Bone marrow (tissue), 2 donors: ENCODE measurements around the gene S100A2.
"Not testable (repeated sequence)": the region's sequence is repeated elsewhere in the genome, so short reads cannot be mapped to it uniquely, and the experiment has no call there.

Experiments
- DNase-seq, 2 donors: peaks; one replicate each; lab custom pipeline; 2025; lab: John Stamatoyannopoulos, UW

The S100A2 gene

DNA sequence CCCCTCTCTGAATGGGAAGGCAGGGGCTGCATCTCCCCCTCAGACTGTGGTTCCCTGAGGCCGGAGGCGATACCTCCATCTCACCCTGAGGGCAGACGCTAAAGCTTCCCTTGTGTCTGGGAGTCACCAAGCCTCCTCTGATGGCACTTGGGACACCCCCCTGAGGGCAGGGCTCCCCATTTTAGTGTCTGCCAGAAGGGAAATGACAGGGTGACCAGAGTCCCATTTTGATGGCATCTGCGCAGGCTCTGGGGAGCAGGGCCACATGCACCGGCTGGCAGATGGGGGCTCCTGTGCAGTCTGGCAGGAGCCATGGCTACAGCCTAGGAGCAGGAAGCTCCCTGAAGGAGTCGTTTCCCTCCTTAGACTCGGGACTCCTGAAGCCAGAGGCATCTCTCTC lies 1.7 kb downstream of the S100A2 start:
- no peak for DNase-seq

DNA sequence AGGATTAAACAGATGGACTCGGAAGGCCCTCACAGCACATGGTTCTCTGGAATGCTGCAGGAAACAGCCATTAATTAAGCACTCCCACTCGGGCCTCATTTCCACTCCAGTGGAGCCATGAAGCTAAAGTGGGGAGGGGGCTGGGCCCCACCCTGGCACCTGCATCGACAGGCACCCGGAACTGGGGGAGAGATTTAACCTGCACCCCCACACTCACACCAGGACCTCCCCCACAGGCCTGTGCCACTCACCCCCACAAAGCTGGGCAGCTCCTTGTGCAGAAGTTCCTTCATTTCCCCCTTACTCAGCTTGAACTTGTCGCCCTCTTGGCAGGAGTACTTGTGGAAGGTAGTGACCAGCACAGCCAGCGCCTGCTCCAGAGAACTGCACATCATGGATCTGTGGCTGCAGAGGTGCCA lies 2.2 kb downstream of the S100A2 start:
- no peak for DNase-seq

DNA sequence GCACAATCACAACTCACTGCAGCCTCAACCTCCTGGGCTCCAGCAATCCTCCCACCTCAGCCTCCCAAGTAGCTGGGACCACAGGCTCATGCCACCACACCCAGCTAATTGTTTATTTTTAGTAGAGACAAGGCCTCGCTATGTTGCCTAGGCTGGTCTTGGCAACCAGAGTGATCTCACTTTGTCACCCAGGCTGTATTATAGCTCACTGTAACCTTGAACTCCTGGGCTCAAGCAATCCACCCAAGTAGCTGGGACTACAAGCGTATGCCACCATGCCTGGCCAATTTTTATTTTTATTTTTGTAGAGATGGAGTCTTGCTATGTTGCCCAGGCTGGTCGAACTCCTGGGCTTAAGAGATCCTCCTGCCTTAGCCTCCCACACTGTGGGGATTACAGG lies 3.6 kb downstream of the S100A2 start:
- DNase-seq: not testable (repeated sequence)

DNA sequence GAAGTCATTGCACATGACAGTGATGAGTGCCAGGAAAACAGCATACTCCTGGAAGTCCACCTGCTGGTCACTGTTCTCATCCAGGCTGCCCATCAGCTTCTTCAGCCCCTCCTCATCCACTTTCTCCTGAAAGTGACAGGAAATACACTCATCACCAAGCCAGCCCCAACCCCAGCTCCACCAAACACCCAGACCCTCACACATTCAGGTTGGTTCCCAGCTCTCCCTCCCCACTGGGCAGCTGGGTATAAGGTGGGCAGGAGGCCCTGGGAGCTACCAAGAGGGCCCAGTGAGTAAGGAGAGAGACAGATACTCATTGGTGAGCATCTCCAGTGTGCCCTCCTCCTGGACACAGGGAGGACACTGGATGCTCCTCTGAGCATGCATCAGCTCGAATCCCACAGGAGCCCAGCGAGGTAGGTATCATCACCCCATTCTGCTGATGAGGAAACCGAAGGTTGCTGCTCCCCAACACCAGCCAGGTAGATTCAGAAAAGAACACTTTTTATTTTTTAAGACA lies 4.1 kb downstream of the S100A2 start:
- DNase-seq: no peak

DNA sequence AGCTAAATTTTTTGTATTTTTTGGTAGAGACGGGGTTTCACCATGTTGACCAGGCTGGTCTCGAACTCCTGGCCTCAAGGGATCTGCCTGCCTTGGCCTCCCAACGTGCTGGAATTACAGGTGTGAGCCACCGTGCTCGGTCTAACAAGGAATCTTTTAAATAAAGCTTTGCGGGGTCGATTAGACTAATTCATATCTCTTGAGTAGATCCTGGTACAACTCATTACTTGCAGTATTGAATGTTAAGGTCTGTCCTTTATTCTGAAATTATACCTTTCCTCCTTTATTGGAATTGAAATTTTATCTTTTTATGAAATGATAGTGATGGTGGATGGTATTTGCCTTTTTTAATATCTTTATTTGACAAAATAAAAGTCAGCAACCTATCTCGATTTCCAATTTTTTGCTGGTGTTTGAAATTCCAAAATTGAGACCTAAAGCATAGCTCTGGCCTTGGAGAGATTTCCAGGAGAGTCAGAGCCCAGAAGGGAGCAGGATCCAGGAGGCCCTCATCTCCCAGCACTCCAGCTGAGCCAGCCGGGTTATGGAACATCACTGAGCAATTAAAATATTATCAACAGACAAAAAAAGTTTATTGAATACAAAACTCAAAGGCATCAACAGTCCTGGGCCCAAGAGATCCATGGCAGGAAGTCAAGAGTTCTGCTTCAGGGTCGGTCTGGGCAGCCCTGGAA lies 4.7 kb downstream of the S100A2 start:
- DNase-seq: no peak

DNA sequence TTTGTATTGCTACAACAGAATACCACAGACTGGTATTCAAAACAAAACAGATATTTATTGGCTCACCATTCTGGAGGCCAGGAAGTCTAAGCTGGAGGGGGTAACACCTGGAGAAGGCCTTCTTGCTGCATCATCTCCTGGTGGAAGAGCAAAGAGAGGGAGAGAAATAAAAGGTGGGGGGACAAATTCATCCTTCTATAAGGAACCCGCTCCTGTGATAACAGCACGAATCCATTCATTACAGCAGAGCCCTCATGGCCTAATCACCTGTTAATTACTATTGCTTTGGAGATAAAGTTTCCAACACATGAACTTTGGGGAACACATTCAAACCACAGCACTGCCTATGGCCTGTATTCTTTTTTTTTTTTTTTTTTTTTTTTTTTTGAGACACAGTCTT lies 5.4 kb downstream of the S100A2 start:
- no peak for DNase-seq

DNA sequence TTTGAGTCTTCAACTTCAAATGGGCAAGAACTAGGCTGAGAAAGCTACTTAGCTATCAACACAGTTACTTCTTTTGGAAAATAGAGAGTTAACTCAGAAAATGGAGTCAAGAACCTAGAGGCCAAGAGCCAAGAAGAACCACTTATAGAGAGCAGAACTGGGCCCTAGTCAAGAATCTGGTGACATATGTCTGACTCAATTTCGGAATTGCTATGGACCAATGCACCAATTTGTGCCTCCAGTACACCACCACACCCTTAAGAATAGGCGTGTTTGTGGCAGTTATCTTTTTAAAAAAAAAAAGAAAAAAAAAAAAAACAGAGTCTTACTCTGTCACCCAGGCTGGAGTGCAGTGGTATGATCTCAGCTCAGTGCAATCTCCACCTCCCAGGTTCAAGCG lies 7.8 kb downstream of the S100A2 start:
- DNase-seq: no peak

DNA sequence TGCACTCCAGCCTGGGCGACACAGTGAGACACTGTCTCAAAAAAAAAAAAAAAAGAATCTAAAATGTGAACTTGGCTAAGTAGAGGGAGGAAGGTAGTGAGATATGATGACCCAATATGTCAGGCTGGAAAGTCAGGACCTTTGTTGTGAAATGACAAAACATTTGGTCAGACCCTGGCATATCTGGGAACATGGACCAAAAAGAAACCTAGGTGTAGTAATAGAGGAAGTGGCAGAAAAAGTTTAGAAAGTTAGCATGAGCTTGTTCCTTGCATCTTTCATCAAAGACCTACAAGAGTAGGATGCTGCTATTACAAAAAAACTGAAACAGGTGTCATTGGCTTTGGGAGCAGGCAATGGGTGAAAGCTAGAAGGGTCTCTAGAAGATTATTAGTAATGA lies 9.3 kb downstream of the S100A2 start:
- no peak for DNase-seq

DNA sequence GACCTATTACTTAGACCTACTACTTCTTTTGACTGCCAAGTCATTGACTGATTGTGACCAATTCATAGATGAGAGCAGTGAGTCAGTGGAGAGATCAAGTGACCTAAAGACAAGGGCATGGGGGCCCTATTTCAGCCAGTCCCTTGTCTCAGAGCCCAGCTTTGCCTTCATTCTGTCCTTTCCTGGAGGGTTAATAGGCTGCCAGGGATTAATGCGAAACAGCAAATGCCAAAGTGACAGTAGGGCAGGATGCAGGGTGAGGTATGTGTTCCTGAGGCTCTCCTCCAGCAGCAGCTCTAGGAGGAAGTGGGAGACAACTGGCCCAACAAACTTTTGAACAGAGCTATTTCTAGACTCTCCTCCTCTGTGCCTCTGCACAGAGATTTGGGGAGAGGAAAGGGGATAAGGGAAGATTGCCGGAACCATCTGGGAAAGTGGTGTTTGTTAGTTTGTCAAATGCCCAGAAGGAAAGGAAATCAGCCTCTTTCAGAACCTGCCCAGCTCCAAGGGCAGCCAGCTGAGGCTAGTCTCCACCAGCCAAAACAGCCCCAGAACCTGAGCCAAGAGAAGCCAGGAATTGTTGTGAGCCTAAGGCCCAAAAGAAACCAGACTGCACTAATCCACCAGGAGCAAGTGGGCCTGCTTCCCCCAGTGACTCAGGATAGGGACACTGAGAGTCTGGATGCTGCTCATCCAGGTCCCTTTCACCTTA lies 11.7 kb downstream of the S100A2 start:
- peak in 1 of 2 donors; percentile 43 for DNase-seq

DNA sequence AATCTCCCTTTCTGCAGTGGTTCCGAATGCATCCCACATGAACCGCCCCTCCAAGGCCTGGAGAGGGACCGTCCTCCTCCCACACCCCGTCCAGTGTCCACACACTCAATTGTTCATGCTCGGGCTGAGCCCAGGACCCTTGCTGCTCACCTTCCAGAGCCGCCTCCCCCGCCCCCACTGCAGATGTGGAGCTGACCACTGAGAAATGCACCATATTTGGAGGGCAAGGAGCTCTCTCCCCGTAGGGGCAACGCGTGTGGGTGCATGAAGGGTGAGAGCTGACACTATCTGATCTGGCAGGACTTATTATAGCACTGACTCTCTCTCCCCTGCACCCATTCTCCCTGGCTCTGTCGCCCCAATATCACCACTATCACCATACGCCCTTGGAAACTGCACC lies 12.5 kb downstream of the S100A2 start:
- DNase-seq: no peak

DNA sequence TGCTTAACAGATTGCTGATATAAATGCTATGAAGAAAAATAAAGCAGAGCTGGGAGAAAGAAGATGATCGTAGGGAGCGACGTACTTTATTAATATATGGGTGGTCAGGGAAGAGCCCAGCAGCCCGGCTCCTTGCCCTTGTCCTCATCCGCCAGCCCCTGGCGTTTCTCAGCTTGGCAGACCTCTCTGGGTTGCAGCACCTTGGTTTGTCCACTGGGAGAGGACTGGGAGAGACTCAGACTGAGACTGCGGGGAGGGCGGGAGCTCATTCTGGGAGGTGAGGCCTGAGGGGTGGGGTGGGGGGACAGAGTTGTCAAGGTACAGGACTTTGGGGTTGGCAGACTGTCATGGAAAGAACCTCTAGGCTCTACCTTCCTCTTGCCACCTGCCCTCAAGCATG lies 13.3 kb downstream of the S100A2 start:
- no peak for DNase-seq

DNA sequence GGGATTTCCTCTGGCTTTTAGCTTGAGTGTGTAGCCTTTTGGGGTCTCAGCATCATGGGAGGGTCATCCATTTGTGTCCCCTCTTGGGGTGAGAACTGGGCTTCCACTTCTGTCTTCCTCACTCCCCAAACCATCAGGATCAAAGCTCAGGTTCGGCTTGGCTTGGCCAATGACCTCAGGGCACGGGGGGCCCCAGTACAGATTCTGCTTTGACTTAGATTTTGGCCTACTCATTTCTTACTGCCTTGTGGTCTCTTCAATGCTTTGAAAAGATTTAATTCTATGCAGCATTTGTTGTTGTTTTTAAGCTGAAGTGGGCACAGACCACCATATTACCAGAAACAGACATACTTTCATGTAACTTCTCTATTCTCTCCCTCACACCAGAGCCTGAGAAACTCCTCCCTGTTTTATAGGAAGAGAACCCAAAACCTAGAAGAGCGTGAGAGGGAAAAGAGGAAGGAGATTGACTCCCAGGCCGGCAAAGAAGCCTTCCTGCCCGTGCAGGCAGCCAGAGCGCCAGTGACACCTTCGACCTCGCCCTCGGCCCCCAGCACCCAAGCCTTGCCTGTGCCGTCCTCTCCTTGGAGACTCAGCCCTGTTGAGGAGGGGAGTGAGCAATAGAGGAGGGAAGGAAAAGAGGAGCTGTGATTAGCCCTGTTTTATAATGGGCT lies 14.7 kb downstream of the S100A2 start:
- DNase-seq: peak in 1 of 2 donors; percentile 76

DNA sequence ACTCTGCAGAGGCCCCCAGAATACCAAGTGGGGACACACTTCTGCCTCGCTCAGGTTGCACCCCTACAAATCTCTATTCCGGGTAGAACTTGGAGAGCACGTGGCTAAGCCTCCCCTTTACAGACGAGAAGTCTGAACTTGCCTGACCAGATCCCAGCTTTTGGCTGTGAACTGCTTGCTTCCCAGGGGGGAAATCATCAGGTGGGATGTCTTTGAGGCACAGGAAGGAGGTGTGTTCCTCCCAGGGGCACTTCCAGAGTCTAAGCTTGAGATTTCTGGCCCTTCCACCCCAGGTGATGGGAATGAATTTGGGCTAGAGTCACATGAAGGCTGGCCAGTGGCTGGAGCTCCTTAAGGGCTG lies 15.3 kb downstream of the S100A2 start:
- no peak for DNase-seq

DNA sequence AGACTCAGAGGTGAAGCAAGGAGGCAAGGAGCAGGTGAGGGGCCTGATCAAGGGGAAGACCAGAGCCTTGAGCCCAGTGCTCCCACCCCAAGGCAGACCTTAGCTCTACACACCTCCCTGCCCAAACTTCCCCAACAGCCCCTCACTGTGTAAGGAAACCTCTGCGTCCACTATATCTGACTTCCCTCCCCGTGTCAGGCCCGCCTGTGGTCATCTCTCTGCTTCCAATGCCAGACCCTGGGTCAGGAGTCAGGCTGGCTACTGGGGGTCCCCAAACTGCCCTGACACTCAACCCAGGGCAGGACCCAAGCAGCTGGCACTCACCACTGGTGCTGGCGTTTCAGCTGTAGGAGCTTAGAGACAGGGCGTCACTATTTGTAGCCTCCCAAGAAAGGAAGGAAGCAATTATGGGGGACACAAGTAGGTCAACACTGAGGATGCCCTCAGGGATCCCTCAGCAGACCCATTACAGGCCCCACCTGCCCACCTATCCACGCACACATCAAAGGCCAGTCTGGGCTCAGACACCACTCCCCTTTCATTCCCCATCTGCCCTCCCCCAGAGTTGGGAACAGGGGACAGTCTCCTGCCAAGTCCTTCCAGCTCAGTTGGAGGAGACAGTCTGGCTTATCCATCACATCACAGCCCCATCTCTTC lies 15.8 kb downstream of the S100A2 start:
- DNase-seq: no peak

DNA sequence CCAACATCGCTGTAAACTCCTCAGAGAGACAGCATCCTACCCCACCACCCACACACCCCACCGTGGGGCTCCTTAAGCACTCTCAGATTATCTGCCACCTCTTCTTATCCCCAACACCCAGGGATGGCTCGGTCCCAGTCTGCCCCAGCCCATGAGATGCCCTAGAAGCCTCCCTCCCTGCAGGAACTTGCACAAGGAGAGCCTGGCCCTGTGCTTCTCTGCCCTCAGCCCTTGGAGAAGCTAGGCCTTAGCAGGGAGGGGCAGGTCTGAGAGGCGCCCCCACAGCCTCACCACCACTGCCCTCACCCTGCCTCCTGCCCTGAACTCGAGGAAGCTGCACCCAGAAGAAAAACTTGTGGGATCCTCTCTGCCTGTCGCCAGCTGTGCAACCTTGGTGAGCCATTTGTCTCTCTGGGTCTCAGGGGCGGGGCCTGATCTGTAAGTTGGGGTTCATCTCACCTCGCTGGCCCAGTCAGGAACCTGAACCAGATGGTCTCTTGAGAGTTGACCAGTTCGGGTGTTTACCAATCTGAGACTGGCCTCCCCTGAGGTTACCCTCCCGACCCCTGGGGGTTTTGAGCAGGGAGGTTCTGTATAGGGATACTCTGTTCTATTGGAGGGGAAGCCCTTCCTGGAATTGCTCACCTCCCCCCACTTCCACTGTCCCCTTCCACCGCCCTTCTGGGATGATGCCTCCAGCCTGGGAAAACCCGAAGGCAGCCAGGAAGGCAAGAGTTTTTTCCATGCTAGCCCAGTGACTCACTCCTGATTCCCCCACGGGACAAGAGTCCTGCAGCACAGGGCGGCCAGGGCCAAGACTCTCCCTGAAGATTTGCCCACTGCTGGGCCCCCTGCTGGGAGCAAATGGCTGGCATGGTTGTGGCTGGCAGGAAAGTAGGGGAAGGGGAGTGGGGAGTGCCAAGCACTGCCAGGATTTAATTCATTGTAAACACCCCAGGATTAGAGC lies 16.6 kb downstream of the S100A2 start, which contains the start of gene S100A3:
S100A3 (minus strand) TSS at position 537 of the 967 bp plus-strand sequence. CDS start 773 bp downstream, outside the sequence.
- DNase-seq: no peak

DNA sequence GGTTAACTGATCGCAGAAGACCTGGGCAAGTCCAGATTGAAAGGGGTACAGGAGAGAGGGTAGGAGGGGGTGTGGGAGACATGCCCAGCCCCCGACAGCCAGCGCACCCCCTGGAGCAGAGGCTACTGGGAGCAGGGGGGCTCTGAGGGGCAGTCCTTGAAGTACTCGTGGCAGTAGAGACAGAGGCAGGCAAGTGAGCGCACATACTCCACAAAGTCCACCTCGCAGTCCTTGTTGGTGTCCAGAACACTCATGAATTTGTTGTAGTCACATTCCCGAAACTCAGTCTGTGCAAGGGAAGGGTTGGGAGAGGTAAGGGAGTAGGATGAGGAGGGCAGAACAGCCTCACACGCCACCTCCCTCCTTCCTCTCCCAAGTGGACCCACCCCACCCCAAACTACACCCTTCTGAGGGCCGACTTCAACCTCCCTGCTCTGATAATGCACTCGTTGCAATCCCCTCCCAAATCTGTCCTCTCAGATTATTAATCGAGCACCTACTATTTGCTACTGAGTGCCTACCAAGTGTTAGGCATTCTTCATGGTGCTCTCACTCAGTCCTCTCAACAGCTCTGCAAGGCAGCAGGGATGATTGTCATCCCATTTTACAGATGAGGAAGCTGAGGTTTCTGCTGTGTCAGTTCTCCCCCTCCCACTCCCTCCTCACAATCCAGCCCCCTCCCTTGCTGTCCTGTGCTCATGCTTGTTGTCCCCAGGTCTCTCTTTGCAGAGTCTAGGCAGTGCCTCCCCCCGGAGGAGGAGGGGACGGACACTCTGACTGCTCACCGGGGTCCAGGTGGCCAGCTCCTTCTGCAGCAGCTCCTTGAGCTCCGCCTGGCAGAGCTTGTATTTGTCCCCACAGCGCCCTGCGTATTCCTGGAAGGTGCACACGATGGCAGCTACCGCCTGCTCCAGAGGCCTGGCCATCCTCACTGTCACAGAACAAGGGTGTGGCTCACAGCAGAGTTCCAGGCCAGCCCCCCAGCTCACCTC lies 17.8 kb downstream of the S100A2 start:
- DNase-seq: no peak

DNA sequence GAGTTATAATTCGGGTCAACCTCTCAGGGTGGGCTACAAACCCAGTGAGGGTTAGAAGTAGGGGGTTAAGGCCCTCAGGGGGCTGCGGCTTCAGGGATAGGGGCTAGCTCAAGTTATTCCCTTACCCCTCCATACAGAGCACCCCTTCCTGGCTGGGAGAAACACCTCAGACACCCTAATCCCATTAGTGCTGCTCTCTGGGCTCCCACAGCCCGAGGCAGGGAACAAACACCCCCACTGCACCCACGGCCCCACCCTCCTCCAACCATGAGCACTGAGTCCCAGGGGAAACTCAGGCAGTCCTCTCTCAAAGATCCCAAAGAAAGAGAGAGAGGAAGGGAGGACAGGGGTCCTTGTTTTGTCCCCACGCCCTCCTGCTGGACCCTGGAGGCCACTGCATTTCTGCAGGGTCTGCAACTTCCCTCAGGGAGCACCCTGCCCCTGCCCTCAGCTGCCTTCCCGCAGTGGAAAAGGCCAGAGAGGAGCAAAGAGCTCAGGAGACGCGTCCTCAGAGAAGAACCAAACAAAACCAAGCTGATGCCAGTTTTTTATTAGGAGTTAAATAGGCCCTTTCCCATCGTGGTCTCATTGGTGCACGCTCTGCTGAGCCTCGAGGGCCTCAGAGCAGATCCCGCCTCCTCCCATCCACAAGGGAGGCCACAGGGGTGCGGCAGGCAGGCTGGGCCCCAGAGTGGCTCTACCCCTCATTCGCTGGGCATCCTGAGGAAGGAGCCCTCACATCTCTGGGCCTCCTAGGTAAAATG lies 18.7 kb downstream of the S100A2 start:
- DNase-seq: no peak

DNA sequence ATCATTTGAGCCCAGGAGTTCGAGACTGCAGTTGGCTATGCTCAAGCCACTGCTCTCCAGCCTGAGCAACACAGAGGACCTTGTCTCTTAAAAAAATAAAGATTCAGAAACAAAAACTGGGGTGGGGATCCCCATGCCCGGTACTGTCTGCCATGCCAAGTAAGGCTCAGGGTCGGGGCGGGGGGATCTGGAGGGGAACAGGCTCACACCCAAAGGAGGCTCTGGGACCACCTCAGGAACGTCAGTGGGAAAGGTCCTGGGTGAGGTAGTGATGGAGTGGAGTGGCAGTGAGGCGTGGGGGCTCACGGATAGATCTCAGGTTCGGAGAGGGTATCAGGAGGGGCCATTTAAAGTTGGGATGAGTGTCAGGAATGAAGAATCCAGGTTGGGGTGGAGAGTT lies 19.3 kb downstream of the S100A2 start:
- DNase-seq: no peak
